GM04503 (cell line): ENCODE results near the gene CYP3A5.

Source experiments
- DNase-seq: peaks from one replicate; pipeline ENCODE4 v3.0.0-alpha.2; 2012; ENCODE audit warnings: low read depth

CYP3A5 gene

GRCh38 chr7:99615989-99616358 lies 63.8 kb downstream of the CYP3A5 start:
- no peak for DNase-seq

GRCh38 chr7:99614495-99614894 lies 65.3 kb downstream of the CYP3A5 start:
- no peak for DNase-seq

- DNase-seq, result no peak
Observed at GRCh38 chr7:99607548-99607947, 72.2 kb downstream of the CYP3A5 start.

GRCh38 chr7:99606531-99606930 lies 73.3 kb downstream of the CYP3A5 start:
- no peak for DNase-seq

GRCh38 chr7:99605527-99605926 lies 74.3 kb downstream of the CYP3A5 start:
- DNase-seq, result no peak

- DNase-seq, result no peak
Observed at GRCh38 chr7:99601656-99602310, 78.0 kb downstream of the CYP3A5 start.

- DNase-seq, result no peak
Observed at GRCh38 chr7:99599836-99600235, 80.0 kb downstream of the CYP3A5 start.
